HG03039 (cell line): ENCODE measurements around the gene UVRAG.
"Not testable (repeated sequence)": the region's sequence is repeated elsewhere in the genome, so short reads cannot be mapped to it uniquely, and the experiment has no call there.

ENCODE experiments used
- ATAC-seq: cut with Tn5 transposase; IDR thresholded peaks from one replicate; pipeline ENCODE4 v1.9.1; 2021; ENCODE audit warnings: mild to moderate bottlenecking, moderate library complexity; ENCODE audit not compliant: unreplicated experiment

Gene UVRAG

DNA sequence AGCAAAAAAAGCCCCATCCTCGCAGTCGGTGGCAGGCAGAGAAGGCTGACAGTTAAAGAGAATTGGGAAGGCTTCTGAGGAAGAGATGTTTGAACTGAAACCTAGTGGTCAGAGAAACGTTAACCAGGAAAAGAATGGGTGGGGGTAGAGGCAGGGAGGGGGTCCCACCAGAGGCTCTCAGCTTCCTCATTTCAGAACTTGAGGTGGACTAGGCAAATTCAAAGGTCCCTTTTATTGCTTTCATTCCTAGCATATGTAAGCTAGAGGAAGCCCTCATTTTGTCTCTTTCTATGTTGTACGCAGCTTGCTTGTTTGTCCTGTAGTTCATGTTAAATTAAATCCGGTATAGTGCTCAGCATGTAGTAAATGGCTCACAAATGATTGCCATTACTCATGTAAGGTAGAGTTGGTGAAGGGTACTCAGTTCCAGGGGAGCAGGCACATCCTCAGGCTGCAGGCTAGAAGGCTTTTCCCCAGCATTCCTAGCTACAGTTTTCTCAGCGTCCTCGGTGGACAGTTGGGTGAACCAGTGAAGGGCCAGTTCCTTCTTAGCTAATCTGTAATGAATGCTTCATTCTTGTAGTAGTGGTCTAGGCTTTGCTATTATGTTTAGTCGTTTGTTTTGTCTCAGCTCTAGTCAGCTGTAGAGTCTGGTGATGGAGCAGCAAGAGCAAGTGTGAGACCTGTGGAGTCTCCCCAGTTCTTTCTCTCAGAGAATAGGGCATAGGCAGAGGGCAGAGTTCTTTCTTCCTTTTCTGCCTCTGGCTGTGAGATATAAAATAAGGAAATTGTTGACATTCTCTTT is 58.6 kb downstream of the UVRAG start:
- peak; percentile 68 for ATAC-seq

DNA sequence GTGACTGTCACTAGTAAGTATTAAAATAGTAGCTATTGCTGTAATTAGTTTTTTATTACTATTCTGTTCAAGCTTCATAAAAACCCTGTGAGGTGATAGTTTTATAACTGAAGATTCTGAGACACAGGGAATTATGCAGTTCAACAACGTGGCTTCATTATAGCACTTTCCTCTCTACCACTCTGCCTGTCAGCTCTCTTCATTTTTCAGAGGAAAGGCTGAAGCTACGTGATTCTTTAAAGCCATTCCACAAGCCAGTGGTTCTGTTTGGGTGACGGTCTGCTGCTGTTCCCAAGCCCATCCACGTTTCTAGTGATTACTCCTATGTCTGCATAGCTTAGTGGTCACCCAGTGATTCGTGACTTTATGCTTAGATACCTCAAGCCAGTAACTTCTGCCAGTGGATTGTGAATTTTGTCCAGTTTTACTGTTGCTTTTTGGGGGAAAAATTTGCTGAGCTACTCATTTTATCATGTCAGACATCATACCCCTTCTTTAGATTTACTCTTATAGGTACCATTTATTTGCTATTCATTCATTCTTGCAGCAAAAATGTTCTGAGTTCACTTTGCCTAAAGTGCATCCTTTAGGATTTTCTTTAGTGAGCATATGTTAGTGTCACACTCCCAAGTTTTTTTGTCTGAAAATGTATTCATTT is 59.8 kb downstream of the UVRAG start:
- no peak for ATAC-seq

DNA sequence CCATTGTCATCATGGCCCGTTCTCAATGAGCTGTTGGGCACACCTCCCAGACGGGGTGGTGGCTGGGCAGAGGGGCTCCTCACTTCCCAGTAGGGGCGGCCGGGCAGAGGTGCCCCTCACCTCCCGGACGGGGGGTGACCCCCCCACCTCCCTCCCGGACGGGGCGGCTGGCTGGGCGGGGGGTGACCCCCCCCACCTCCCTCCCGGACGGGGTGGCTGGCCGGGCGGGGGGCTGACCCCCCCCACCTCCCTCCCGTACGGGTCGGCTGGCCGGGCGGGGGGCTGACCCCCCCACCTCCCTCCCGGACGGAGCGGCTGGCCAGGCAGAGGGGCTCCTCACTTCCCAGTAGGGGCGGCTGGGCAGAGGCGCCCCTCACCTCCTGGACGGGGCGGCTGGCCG is 62.3 kb downstream of the UVRAG start:
- not testable (repeated sequence) for ATAC-seq

DNA sequence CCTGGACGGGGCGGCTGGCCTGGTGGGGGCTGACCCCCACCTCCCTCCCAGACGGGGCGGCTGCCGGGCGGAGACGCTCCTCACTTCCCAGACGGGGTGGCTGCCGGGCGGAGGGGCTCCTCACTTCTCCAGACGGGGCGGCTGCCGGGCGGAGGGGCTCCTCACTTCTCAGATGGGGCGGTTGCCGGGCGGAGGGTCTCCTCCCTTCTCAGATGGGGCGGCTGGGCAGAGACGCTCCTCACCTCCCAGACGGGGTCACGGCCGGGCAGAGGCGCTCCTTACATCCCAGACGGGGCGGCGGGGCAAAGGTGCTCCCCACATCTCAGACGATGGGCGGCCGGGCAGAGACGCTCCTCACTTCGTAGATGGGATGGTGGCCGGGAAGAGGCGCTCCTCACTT is 62.9 kb downstream of the UVRAG start:
- not testable (repeated sequence) for ATAC-seq

DNA sequence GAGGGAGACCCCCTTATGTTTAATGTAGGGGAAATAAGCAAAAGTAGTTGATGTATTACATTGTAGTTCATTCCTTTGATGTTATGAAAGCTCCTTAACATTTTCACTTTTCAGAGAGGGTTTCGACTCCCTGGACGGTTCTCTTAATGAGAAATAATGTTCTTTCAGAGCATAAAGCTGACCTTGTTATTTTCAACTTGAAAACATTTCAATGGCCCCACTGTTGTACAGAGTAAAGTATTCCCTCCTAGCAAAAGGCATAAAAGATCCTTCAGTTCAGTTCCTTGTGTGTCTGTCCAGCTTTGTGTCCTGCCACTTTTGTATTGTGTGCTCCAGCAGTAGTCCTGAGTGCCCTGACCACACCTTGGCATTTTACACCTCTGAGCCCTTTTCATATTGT is 63.9 kb downstream of the UVRAG start:
- no peak for ATAC-seq

DNA sequence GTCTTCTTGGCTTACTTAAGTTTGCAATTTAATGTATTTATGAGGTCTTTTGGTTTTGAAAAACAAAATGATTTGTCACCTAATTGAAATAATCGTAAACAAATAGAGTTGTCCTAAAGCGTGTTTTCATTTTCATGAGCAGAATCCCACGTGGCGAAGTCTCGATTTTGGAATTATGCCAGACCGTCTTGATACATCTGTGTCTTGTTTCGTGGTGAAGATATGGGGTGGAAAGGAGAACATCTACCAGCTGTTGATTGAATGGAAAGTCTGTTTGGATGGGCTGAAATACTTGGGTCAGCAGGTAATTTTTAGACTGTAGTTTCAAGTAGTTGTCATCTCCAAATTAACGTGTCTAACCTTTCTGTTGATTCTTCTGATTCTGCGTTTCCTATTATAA is 64.7 kb downstream of the UVRAG start:
- no peak for ATAC-seq

DNA sequence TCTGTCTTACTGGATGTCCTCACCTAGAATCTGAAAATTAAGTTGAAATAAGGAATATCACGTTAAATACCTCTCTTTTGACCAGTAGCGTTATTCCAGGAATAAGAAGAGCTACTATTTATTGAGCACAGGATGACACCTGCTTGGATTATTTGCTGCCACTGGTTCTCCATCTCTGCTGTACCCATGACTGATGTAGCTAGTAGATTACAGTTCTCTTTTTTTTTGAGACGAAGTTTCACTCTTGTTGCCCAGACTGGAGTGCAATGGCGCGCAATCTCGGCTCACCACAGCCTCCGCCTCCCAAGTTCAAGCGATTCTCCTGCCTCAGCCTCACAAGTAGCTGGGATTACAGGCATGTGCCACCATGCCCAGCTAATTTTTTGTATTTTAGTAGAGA is 65.3 kb downstream of the UVRAG start:
- ATAC-seq = not testable (repeated sequence)

DNA sequence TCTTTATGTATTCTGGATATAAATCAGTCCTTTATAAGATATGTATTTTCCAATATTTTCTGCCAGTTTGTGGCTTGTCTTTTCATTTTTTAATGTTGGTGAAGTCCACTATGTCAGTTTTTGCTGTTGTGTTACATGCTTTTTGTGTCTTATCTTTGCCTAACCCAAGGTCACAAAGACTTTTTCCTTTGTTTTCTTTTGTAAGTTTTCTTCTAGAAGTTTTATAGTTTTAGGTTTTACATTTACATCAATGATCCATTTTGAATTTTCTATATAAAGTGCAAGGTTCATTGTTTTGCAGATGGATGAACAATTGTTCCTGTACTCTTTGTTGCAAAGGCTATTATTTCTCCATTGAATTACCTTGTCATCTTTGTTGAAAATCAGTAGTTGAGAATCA is 69.3 kb downstream of the UVRAG start:
- no peak for ATAC-seq

DNA sequence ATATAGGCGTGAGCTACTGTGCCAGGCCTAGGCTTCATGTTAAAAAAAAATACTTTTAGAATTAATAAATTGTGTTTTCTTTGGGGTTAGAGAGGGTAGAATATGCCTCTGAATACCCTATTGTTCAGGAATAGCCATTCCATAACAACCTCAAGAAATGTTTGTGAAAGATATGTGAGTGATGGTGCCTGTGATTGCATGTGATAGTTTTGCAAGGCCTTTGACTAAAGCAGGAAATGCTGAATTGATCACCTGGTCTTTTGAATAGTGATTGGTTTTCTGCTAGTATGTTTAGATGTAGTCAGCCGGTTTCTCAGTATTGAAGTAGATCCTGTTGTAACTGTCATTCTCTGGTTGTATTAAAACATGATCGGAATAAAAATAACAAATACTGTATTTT is 73.4 kb downstream of the UVRAG start:
- no peak for ATAC-seq

DNA sequence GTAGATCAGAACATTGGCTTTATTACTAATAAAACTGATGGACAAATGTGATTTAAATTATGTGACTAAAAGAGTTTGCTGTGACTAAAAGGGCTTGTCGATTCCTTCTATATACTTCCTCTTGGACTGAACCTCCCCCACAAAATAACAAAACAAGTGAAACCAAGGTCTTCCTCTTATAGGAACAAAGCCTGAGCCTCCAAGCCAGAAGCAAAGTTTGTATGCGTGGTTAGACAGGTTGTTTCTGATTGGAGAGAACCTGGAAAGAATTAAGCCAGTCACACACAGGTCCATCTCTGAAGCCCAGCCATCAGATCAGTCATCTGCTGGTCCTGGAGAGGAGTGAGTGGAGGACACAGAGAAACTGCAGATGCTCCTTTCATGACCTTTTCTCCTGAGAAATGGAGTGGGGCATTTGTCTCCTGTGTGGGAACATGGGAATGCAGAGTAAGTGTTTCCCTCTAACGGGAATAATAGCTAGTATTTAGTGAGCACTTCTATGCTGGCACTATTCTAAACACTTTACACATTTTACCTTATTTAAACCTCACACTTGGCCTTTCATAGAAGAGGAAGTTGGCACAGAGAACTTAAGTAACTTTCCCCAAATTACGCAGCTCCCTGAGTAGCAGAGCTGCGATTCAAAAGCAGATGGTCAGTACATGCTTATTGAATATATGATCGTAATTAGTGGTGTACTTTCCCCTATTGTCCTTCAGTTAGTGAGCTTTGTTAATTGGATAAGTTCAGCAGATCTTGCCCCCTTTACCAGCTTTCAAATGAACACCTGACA is 77.1 kb downstream of the UVRAG start:
- ATAC-seq = no peak

DNA sequence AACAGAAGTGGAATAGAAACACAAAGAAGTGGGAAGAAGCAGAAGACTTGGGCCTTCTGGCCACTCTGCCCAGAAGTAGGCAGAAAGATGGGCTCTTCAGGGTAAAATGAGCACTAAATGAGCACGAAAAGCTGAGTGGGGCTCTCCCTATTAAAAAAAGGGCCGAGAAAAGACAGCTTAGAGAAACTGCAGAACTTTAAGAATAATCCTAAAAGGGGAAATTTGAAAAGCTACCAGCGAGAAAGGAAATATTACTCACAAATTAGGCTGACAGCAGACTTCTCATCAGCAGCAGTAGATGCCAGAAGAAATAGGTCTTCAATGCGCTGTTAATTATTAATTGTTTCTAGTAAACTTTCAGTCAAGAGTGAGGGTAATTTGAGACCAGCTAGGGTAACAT is 78.2 kb downstream of the UVRAG start:
- ATAC-seq = no peak

DNA sequence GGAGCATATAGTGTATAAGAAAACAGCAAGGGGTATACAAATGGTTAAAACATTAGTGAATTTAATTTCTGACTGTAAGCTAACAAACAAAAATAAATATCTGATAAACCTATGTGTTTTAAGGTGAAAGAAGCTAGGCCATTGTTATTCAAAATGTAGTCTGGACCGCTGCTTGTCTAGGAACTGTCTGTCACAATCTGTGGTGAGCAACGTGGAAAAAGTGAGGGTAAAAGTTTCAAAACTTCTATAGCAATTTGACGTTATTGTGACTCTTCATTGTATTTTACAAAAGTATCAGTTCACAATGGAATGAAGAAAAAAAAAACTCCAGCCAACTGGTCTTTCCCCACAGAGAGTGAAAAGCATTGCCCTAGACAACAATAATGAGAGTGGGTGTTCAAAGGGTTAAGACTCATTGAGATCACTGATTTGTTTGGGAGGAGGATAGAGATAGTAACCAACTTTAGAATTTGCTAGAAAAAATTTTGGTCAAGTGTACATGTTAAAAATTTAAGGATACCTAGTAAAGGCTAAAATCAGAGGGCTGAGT is 79.1 kb downstream of the UVRAG start:
- no peak for ATAC-seq

DNA sequence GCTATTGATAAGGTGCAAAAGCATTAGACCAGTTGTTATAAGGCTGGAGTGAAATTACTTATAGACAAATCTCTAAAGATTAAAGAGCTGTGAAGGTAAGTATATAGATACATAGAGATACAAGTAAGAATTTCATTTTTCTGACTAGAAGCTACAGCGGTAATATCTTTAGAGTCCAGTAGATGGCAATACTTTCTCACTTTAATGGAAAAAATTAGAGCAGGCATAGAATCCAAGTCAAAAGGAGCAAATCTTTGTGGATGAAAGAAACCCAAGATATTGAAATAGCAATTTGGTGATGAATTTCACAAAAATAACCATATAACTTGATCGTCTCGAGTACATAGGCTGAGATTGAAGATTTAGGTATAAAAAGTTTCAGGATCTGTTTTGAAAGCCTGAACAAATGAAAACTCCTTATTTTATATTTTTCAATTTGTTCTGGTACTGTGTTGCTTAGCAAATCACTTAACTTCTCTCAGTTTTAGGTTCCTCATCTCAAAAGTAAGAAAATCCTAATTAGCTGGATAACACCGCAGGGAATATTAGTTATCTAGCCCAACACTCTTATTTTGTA is 81.9 kb downstream of the UVRAG start:
- ATAC-seq = no peak

DNA sequence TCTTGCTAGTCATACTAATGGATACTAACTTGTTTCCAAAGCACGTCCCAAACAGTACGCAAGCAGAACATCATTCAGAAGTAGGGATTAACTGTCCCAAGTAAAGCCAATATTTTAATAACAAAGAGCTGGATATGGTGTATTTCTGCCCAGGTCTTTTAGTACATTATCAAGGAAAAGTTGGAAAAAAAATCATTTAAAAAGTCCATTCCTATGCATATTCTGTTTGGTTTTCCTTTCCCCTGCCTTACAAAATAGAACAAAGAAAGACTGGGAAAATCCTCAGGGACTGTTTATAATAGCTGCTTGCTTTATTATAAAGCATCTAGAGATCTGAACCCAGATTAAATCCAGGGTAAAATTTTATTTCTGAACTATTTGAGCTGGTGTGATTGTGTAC is 83.9 kb downstream of the UVRAG start:
- ATAC-seq = no peak

DNA sequence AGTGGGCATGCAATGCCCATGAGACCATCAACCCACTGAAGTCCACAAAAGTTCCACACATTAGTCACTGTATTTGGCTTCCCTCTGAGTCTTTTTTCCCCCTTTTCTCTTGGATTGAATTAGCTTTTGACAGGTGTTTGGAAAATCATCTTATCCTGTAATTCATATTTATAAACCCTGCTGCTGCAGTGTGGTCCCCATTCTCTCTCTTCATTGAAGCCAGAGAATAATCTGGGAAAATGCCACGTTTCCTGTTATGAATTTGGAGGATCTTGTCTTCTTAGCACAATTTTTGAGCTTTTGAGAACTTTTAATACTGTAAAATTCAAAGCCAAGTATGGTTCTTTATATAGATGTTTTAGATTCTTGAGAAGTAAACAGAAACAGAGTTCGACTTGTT is 84.8 kb downstream of the UVRAG start:
- no peak for ATAC-seq

DNA sequence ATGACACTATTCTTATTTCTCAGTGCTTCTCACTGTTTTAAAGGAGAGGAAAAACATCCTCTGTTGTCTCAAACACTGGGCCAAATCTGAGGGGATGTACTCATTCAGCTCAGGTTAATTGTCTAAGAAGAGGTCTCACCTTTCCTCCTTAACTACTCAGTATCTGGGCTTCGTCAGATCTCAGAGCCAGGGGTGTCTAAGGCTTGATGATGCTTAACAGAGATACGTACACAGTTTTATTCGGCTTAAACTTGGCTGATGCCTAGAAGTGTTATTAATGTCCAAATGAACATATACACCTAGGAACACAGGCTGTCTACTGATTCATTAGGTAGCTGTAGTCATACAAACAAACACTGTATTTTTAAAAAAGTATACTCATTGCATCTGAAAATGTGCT is 85.8 kb downstream of the UVRAG start:
- ATAC-seq = no peak

DNA sequence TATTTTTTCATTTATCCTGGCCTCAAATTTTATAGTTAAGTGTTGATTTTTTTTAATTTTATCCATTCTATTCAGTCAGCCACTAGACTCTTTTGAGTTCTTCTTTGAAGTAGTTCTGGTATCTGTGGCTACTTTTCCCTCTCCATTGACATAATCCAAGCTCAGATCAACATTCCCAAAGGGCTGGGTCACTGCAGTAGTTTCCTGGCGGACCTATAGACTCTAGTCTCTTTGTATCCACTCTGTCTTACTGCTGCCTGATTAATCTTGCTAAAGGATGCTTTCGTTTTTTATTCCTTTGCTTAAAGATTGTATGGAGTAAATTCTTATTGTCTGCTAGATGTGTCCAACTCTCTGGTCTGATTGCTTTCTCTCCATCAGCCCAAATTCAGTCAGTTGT is 87.6 kb downstream of the UVRAG start:
- no peak for ATAC-seq

DNA sequence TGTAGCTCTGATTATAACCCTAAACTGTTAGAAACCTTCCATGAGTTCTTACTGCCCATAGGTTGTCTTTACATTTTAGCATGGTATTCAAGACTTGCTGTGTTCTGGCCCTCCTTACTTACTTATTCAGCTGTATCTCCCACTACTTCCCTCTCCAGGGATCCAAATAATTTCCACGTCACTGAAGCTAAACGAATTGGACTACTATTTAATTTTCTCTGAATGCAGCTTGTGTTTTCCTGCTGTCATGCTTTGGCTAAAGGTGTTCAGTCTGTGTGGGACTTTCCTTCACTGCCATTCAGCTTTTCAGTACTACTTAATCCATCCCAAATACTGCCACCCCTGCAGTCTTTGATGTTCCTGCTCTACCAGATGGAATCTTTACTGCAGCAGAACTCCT is 88.3 kb downstream of the UVRAG start:
- no peak for ATAC-seq

DNA sequence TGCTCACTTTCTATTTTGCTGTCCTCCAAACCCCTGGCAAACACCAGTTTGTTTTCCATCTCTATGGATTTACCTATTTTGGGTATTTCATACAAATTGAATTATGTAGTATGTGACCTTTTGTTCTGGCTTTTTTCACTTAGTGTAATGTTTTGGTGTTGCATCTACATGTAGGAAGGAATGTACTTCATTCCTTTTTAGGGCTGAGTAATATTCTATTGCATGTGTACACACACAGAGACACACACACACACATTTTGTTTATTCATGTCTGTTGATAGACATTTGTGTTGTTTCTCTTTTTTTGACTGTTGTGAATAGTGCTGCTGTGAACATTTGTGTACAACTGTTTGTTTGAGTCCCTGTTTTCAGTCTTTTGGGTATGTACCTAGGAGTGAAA is 90.4 kb downstream of the UVRAG start:
- ATAC-seq = no peak

DNA sequence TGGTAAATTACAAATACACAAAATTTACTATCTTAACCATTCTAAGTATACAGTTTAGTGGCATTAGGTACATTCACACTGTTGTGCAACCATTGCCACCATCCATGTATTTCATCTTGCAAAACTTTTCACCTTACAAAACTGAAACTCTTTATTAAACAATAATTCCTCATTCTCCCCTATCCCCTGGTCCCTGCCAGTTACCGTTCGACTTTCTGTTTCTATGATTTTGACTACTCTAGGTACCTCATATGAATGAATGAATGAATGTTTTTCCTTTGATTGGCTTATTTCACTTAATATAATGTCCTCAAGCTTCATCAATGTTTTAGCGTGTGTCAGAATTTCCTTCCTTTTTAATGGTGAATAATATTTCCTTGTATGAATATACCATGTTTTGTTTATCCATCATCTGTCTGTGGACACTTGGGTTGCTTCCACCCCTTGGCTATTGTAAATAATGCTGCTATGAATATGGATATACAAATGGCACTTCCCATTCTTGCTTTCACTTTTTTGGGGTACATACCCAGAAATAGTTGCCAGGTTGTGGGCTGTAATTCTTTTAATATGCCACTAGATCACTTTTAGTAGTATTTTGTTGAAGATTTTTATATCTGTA is 93.0 kb downstream of the UVRAG start:
- no peak for ATAC-seq
